ENCODE results near the gene CDC42. TPM values are rescaled to one million over a fixed set of nuclear protein-coding genes. Genes with fewer than 3 reads are reported as not detected.

The CDC42 gene
- total and polyA plus RNA-seq, 2 of the 13 experiments (the other 11 are each of a cell fraction or from before 2014, with no cell fraction given): 138 to 237 TPM

GRCh38 chr1:22111620-22112019 is 59.1 kb downstream of the CDC42 start (continued):
- no peak for TF ChIP-seq NFAT5 (CRISPR knock-in tag; IDR thresholded peaks at IDR 0.05)

GRCh38 chr1:22112554-22112953 is 60.0 kb downstream of the CDC42 start:
- H3K36me3 ChIP-seq (replicated peaks in 1 of 2; ENCODE audit: control insufficient read depth in 1 of 2, insufficient read depth in 2 of 2, low read length in 2 of 2): peaks cover 1 to 19% of the 10 kb centered on the region in 2 experiments; a peak in 2 of 5 replicates
- H3K4me2 ChIP-seq (ENCODE audit: low read depth, low read length): no peak overlapping the region
- H3K9me3 ChIP-seq (ENCODE audit: low read length): no peaks in the 10 kb centered on the region
- POLR2A ChIA-PET: no interaction called here
- no peak overlapping the region for H3K27ac ChIP-seq (ENCODE audit: extremely low read length, insufficient read depth, low read length)
- H4K20me1 ChIP-seq (ENCODE audit: insufficient read depth, low read length): peaks cover 18% of the 10 kb centered on the region; the same call in 1 of the 2 replicates
- intact Hi-C loops (cut with micrococcal nuclease; ENCODE audit: unreplicated experiment): no loop called here
- TF ChIP-seq ZNF704 (CRISPR knock-in tag; IDR thresholded peaks at IDR 0.05; ENCODE audit: borderline replicate concordance) (no peak), THYN1 (CRISPR knock-in tag; IDR thresholded peaks at IDR 0.05; ENCODE audit: borderline replicate concordance, low read depth) (no peak), ZNF224 (CRISPR knock-in tag; IDR thresholded peaks at IDR 0.05) (no peak), SIX4 (CRISPR knock-in tag; IDR thresholded peaks at IDR 0.05) (no peak), CHD4 (IDR thresholded peaks at IDR 0.05; ENCODE audit: borderline replicate concordance, low read length) (no peak), ZNF329 (CRISPR knock-in tag; IDR thresholded peaks at IDR 0.05; ENCODE audit: low read depth) (no peak), ZNF503 (CRISPR knock-in tag; IDR thresholded peaks at IDR 0.05) (no peak), ZNF558 (CRISPR knock-in tag; IDR thresholded peaks at IDR 0.05; ENCODE audit: borderline replicate concordance) (no peak), ZMYM2 (CRISPR knock-in tag; IDR thresholded peaks at IDR 0.05) (no peak)
- 100% methylated on average over 3 of the region's 3 CpGs for WGBS (ENCODE audit: low lambda C conversion rate)
- H3K9ac ChIP-seq (ENCODE audit: insufficient read depth, low read depth, low read length): no peak overlapping the region
- H3K4me1 ChIP-seq (ENCODE audit: insufficient read depth, low read length): peaks cover 15% of the 10 kb centered on the region; the same call in 1 of the 2 replicates
- H3K27me3 ChIP-seq (ENCODE audit: control insufficient read depth in 1 of 2, insufficient read depth in 2 of 2, low read length in 2 of 2): no peaks in the 10 kb centered on the region
- CTCF ChIA-PET (ENCODE audit: low intra/inter-chr PET ratio, low total read pairs): no interaction called here
- no TSS peak for BruUV-seq (replicated peaks)
- DNase-seq (ENCODE audit: low spot score): no peak
- no peak overlapping the region for H3K4me3 ChIP-seq (replicated peaks in 1 of 3; ENCODE audit: insufficient read depth in 1 of 3, low read depth in 2 of 3, low read length in 3 of 3)
- in situ Hi-C loops (cut with HindIII; ENCODE audit: extremely low pct_ligation_motif_present, low pct_unique_long_range_greater_than_20kb): no loop called here
- no peak overlapping the region for H2AFZ ChIP-seq (ENCODE audit: low read length)
- no peak for ATAC-seq
- no peaks in the 10 kb centered on the region for H3K79me2 ChIP-seq (ENCODE audit: insufficient read depth, low read length)
- no peak for FAIRE-seq

Data from HepG2 (cell line).